ENCODE measurements around the gene PIK3CG.
"Not testable (repeated sequence)": the region's sequence is repeated elsewhere in the genome, so short reads cannot be mapped to it uniquely, and the experiment has no call there.

PIK3CG gene

DNA sequence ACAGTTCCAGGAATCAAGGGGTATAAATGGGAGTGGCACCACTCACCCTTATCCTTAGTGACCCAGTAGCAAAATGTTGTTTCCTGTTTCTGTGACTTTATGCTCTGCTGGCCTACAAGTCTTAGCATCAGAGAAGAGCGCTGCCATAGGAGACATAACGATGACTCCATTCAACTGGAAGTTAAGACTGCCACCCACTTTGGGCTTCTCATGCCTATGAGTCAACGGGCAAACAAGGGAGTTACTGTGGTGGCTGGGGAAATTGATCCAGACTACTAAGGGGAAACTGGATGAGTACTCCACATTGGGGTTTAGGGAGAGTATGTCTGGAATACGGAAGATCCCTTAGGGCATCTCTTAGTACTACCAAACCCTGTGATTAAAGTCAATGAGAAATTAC is 40.6 kb upstream of the PIK3CG start:
- no peaks in the 10 kb centered on the region for H3K36me3 ChIP-seq (ENCODE audit: low read length)
- no peak overlapping the region for H3K27ac ChIP-seq (ENCODE audit: low read depth, low read length)
- no peaks in the 10 kb centered on the region for H4K20me1 ChIP-seq (ENCODE audit: low read depth, low read length)
- no peaks in the 10 kb centered on the region for H3F3A ChIP-seq (ENCODE audit: insufficient read depth)
- H3K27me3 ChIP-seq (ENCODE audit: low read length): no peaks in the 10 kb centered on the region
- no peaks in the 10 kb centered on the region for H3K9me2 ChIP-seq (replicated peaks; ENCODE audit: insufficient read depth, low read length)
- H3K9me3 ChIP-seq (ENCODE audit: insufficient read depth, low read length): peaks cover 4% of the 10 kb centered on the region; the same call in 1 of the 2 replicates
- H3K4me2 ChIP-seq (ENCODE audit: low read depth, low read length, poor library complexity, severe bottlenecking): no peak overlapping the region
- H3K4me3 ChIP-seq (ENCODE audit: insufficient read depth, low read length, poor library complexity, severe bottlenecking): no peak overlapping the region
- H3K79me2 ChIP-seq (ENCODE audit: insufficient read depth, low read length): no peaks in the 10 kb centered on the region
- H2AFZ ChIP-seq (ENCODE audit: low read depth, low read length, severe bottlenecking): no peak overlapping the region
- H3K9ac ChIP-seq (ENCODE audit: low read length): no peak overlapping the region
- TF ChIP-seq, protein P1, sequence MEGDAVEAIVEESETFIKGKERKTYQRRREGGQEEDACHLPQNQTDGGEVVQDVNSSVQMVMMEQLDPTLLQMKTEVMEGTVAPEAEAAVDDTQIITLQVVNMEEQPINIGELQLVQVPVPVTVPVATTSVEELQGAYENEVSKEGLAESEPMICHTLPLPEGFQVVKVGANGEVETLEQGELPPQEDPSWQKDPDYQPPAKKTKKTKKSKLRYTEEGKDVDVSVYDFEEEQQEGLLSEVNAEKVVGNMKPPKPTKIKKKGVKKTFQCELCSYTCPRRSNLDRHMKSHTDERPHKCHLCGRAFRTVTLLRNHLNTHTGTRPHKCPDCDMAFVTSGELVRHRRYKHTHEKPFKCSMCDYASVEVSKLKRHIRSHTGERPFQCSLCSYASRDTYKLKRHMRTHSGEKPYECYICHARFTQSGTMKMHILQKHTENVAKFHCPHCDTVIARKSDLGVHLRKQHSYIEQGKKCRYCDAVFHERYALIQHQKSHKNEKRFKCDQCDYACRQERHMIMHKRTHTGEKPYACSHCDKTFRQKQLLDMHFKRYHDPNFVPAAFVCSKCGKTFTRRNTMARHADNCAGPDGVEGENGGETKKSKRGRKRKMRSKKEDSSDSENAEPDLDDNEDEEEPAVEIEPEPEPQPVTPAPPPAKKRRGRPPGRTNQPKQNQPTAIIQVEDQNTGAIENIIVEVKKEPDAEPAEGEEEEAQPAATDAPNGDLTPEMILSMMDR (IDR thresholded peaks at IDR 0.05; ENCODE audit: insufficient read depth, low read length, poor library complexity, severe bottlenecking): no peak
- no peak for TF ChIP-seq EZH2phosphoT487 (conservative IDR thresholded peaks at IDR 0.05; ENCODE audit: low read length)

DNA sequence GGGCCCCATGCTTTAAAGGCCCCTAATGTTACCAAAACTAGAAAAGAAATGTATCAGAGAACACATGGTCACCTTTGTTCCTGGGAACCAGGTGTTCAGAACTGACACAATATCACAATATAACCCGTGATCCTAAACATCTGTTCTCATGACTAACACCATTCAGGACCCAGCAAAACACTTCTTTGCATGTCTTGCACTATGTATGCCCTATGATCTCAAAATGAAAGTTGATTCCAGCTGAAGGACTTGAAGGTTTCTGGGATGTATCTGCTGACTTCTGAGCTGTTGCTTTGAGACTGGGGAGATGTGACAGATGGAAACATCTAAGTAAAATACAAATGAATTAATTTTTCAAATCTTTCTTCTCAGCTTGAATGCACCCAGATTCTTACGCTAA is 37.5 kb upstream of the PIK3CG start:
- no peaks in the 10 kb centered on the region for H3K9me2 ChIP-seq (replicated peaks; ENCODE audit: insufficient read depth, low read length)
- no peak overlapping the region for H2AFZ ChIP-seq (ENCODE audit: low read depth, low read length, severe bottlenecking)
- no peak for TF ChIP-seq EZH2phosphoT487 (conservative IDR thresholded peaks at IDR 0.05; ENCODE audit: low read length)
- TF ChIP-seq, protein P1 (IDR thresholded peaks at IDR 0.05; ENCODE audit: insufficient read depth, low read length, poor library complexity, severe bottlenecking): no peak

DNA sequence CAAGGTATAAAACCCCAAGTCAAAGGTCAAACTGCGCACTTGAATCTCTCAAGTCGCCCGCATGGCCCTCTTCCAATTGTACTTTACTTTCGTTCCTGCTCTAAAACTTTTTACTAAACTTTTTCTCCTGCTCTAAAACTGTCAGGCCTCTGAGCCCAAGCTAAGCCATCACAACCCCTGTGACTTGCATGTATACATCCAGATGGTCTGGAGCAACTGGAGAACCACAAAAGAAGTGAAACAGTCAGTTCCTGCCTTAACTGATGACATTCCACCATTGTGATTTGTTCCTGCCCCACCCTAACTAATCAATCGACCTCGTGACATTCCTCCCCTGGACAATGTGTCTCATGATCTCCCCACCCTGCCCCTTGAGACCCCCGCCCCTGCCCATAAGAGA is 35.6 kb upstream of the PIK3CG start:
- no peaks in the 10 kb centered on the region for H3K27me3 ChIP-seq (ENCODE audit: low read length)
- no peak overlapping the region for H3K9ac ChIP-seq (ENCODE audit: low read length)
- no peak overlapping the region for H3K4me3 ChIP-seq (ENCODE audit: insufficient read depth, low read length, poor library complexity, severe bottlenecking)
- peaks cover 4% of the 10 kb centered on the region; the same call in 1 of the 2 replicates for H3K9me3 ChIP-seq (ENCODE audit: insufficient read depth, low read length)
- no peak overlapping the region for H3K4me2 ChIP-seq (ENCODE audit: low read depth, low read length, poor library complexity, severe bottlenecking)
- no peaks in the 10 kb centered on the region for H3F3A ChIP-seq (ENCODE audit: insufficient read depth)
- H4K20me1 ChIP-seq (ENCODE audit: low read depth, low read length): no peaks in the 10 kb centered on the region
- H3K79me2 ChIP-seq (ENCODE audit: insufficient read depth, low read length): no peaks in the 10 kb centered on the region
- no peak overlapping the region for H2AFZ ChIP-seq (ENCODE audit: low read depth, low read length, severe bottlenecking)
- H3K27ac ChIP-seq (ENCODE audit: low read depth, low read length): no peak overlapping the region
- H3K36me3 ChIP-seq (ENCODE audit: low read length): no peaks in the 10 kb centered on the region
- no peaks in the 10 kb centered on the region for H3K9me2 ChIP-seq (replicated peaks; ENCODE audit: insufficient read depth, low read length)
- TF ChIP-seq EZH2phosphoT487 (conservative IDR thresholded peaks at IDR 0.05; ENCODE audit: low read length): no peak
- TF ChIP-seq, protein P1 (IDR thresholded peaks at IDR 0.05; ENCODE audit: insufficient read depth, low read length, poor library complexity, severe bottlenecking): no peak

More for the DNA sequence above, 37.5 kb upstream of the PIK3CG start:
- peaks cover 4% of the 10 kb centered on the region; the same call in 1 of the 2 replicates for H3K9me3 ChIP-seq (ENCODE audit: insufficient read depth, low read length)
- no peak overlapping the region for H3K4me3 ChIP-seq (ENCODE audit: insufficient read depth, low read length, poor library complexity, severe bottlenecking)
- no peak overlapping the region for H3K9ac ChIP-seq (ENCODE audit: low read length)
- no peaks in the 10 kb centered on the region for H4K20me1 ChIP-seq (ENCODE audit: low read depth, low read length)
- no peak overlapping the region for H3K27ac ChIP-seq (ENCODE audit: low read depth, low read length)
- H3K4me2 ChIP-seq (ENCODE audit: low read depth, low read length, poor library complexity, severe bottlenecking): no peak overlapping the region
- no peaks in the 10 kb centered on the region for H3K36me3 ChIP-seq (ENCODE audit: low read length)
- no peaks in the 10 kb centered on the region for H3K27me3 ChIP-seq (ENCODE audit: low read length)
- no peaks in the 10 kb centered on the region for H3K79me2 ChIP-seq (ENCODE audit: insufficient read depth, low read length)
- H3F3A ChIP-seq (ENCODE audit: insufficient read depth): no peaks in the 10 kb centered on the region

DNA sequence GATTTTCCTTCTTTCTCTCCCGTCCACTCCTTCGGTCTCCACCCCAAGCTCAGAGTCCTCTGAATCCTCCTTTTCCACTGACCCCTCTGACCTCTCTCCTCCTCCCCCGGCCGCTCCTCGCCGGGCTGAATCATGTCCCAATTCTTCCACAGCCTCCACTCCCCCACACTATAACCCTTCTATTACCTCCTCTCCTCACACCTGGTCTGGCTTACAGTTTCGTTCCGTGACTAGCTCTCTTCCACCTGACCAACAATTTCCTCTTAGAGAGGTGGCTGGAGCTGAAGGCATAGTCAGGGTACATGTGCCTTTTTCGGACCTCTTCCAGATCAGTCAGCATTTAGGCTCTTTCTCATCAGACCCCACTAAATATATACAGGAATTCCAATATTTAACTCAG is 34.2 kb upstream of the PIK3CG start:
- not testable (repeated sequence) for H3K36me3 ChIP-seq (ENCODE audit: low read length); H3K9ac ChIP-seq (ENCODE audit: low read length); H3K27me3 ChIP-seq (ENCODE audit: low read length); H3K79me2 ChIP-seq (ENCODE audit: insufficient read depth, low read length); H3K4me3 ChIP-seq (ENCODE audit: insufficient read depth, low read length, poor library complexity, severe bottlenecking); H4K20me1 ChIP-seq (ENCODE audit: low read depth, low read length); H3K9me3 ChIP-seq (ENCODE audit: insufficient read depth, low read length); H2AFZ ChIP-seq (ENCODE audit: low read depth, low read length, severe bottlenecking); H3K4me2 ChIP-seq (ENCODE audit: low read depth, low read length, poor library complexity, severe bottlenecking); H3K9me2 ChIP-seq (replicated peaks; ENCODE audit: insufficient read depth, low read length); H3F3A ChIP-seq (ENCODE audit: insufficient read depth); H3K27ac ChIP-seq (ENCODE audit: low read depth, low read length)
